ENCODE results near the gene SLC4A1AP. TPM values are rescaled to one million over a fixed set of nuclear protein-coding genes. Genes with fewer than 3 reads are reported as not detected.

Gene SLC4A1AP
- total and polyA plus RNA-seq, 9 of the 15 experiments (the other 6 are each of a cell fraction or from before 2014, with no cell fraction given), result 8.1 to 40.5 (median 35.3) TPM

GRCh38 chr2:27628767-27629709, 34.7 kb upstream of the SLC4A1AP start, which contains the start of the genes CCDC121 and GPN1 (continued):
- TF ChIP-seq, protein P1, sequence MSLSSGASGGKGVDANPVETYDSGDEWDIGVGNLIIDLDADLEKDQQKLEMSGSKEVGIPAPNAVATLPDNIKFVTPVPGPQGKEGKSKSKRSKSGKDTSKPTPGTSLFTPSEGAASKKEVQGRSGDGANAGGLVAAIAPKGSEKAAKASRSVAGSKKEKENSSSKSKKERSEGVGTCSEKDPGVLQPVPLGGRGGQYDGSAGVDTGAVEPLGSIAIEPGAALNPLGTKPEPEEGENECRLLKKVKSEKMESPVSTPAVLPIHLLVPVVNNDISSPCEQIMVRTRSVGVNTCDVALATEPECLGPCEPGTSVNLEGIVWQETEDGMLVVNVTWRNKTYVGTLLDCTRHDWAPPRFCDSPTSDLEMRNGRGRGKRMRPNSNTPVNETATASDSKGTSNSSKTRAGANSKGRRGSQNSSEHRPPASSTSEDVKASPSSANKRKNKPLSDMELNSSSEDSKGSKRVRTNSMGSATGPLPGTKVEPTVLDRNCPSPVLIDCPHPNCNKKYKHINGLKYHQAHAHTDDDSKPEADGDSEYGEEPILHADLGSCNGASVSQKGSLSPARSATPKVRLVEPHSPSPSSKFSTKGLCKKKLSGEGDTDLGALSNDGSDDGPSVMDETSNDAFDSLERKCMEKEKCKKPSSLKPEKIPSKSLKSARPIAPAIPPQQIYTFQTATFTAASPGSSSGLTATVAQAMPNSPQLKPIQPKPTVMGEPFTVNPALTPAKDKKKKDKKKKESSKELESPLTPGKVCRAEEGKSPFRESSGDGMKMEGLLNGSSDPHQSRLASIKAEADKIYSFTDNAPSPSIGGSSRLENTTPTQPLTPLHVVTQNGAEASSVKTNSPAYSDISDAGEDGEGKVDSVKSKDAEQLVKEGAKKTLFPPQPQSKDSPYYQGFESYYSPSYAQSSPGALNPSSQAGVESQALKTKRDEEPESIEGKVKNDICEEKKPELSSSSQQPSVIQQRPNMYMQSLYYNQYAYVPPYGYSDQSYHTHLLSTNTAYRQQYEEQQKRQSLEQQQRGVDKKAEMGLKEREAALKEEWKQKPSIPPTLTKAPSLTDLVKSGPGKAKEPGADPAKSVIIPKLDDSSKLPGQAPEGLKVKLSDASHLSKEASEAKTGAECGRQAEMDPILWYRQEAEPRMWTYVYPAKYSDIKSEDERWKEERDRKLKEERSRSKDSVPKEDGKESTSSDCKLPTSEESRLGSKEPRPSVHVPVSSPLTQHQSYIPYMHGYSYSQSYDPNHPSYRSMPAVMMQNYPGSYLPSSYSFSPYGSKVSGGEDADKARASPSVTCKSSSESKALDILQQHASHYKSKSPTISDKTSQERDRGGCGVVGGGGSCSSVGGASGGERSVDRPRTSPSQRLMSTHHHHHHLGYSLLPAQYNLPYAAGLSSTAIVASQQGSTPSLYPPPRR (CRISPR knock-in tag; IDR thresholded peaks at IDR 0.05; ENCODE audit: borderline replicate concordance), result no peak
- TF ChIP-seq ZBTB17 (CRISPR knock-in tag; IDR thresholded peaks at IDR 0.05) (no peak), ZBTB5 (IDR thresholded peaks at IDR 0.05) (no peak), ATF1 (CRISPR knock-in tag; IDR thresholded peaks at IDR 0.05) (no peak), ATF1 (tag; IDR thresholded peaks at IDR 0.05) (peak; percentile 76), ELF4 (CRISPR knock-in tag; IDR thresholded peaks at IDR 0.05) (no peak), TAF9B (IDR thresholded peaks at IDR 0.05; ENCODE audit: partially characterized antibody) (peak; percentile 98)
- TF ChIP-seq, protein P2, sequence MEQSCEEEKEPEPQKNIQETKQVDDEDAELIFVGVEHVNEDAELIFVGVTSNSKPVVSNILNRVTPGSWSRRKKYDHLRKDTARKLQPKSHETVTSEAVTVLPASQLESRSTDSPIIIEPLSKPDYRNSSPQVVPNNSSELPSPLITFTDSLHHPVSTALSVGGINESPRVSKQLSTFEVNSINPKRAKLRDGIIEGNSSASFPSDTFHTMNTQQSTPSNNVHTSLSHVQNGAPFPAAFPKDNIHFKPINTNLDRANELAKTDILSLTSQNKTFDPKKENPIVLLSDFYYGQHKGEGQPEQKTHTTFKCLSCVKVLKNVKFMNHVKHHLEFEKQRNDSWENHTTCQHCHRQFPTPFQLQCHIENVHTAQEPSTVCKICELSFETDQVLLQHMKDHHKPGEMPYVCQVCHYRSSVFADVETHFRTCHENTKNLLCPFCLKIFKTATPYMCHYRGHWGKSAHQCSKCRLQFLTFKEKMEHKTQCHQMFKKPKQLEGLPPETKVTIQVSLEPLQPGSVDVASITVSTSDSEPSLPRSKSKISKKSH (CRISPR knock-in tag; IDR thresholded peaks at IDR 0.05), result no peak
- TF ChIP-seq, protein P3, sequence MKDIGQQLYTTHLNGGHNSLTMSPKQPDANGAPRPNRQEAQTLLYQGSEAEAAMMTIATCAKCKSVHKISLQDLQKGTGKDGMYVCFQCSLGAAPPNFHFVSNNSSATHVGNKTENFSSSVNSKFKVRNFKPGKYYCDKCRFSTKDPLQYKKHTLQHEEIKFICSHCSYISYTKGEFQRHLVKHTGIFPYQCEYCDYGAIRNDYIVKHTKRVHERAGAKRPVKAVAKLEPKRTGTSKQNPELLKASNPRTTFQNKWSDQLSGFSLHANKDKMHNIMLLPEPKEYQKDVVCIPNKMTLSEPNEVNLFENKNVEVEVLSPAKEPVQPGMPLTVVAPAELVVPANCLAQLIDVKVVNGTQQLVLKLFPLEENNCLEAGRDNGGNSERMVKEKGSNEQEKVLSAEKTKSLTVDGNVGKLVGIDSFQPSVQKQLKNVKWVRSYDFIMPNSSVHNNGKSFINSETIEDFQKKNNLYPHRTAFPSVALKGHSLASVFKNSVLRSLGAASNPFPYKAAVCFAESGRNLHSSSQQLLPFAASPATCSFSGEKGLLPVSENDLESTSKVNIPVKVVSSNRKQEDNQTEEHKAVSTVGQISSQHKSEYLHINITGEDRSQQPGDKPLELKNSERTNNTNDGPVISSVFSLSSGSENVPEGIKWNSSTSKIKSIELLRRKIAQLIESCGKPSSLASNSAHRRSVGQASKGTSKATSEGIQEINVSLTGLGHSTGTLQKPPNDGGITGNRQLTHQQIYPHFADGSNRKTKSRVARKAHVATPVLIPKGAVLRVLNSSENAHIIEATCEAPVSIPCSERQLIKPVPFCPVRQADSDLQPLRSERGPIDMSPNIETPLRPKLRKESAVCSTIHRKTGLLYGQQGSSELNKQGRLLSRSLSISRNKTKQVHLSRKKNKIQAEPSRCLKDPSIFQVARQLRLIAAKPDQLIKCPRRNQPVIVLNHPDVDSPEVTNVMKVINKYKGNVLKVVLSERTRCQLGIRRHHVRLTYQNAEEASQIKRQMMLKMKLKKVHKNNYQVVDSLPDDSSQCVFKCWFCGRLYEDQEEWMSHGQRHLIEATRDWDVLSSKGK (CRISPR knock-in tag; IDR thresholded peaks at IDR 0.05), result no peak
- TF ChIP-seq, protein P4, sequence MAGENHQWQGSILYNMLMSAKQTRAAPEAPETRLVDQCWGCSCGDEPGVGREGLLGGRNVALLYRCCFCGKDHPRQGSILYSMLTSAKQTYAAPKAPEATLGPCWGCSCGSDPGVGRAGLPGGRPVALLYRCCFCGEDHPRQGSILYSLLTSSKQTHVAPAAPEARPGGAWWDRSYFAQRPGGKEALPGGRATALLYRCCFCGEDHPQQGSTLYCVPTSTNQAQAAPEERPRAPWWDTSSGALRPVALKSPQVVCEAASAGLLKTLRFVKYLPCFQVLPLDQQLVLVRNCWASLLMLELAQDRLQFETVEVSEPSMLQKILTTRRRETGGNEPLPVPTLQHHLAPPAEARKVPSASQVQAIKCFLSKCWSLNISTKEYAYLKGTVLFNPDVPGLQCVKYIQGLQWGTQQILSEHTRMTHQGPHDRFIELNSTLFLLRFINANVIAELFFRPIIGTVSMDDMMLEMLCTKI (IDR thresholded peaks at IDR 0.05; ENCODE audit: partially characterized antibody), result no peak
- TF ChIP-seq, protein P5, sequence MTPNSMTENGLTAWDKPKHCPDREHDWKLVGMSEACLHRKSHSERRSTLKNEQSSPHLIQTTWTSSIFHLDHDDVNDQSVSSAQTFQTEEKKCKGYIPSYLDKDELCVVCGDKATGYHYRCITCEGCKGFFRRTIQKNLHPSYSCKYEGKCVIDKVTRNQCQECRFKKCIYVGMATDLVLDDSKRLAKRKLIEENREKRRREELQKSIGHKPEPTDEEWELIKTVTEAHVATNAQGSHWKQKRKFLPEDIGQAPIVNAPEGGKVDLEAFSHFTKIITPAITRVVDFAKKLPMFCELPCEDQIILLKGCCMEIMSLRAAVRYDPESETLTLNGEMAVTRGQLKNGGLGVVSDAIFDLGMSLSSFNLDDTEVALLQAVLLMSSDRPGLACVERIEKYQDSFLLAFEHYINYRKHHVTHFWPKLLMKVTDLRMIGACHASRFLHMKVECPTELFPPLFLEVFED (CRISPR knock-in tag; conservative IDR thresholded peaks at IDR 0.05), result no peak
